NCI-H1105 (cell line): ENCODE results near the gene CASP5.
"Not testable (repeated sequence)": the region's sequence is repeated elsewhere in the genome, so short reads cannot be mapped to it uniquely, and the experiment has no call there.

ENCODE experiments used
- DNase-seq: peaks from one replicate; lab custom pipeline; 2025; lab: John Stamatoyannopoulos, UW

CASP5 gene

GRCh38 chr11:105033343-105033742 lies 10.4 kb upstream of the CASP5 start:
- no peak for DNase-seq

- DNase-seq = no peak
Observed at GRCh38 chr11:105032495-105032894, 9.5 kb upstream of the CASP5 start.

- no peak for DNase-seq
Observed at GRCh38 chr11:105027678-105028077, 4.7 kb upstream of the CASP5 start.

GRCh38 chr11:105024394-105024793 lies 1.4 kb upstream of the CASP5 start:
- no peak for DNase-seq

GRCh38 chr11:105022527-105022926 lies 441 bp downstream of the CASP5 start:
- no peak for DNase-seq

- DNase-seq = no peak
Observed at GRCh38 chr11:105007463-105007862, 15.5 kb downstream of the CASP5 start.

- DNase-seq = no peak
Observed at GRCh38 chr11:105005451-105005845, 17.5 kb downstream of the CASP5 start.

GRCh38 chr11:105004021-105004420 lies 18.9 kb downstream of the CASP5 start:
- DNase-seq = no peak

GRCh38 chr11:105003151-105003550 lies 19.8 kb downstream of the CASP5 start:
- DNase-seq = no peak

GRCh38 chr11:105000797-105001196 lies 22.2 kb downstream of the CASP5 start:
- DNase-seq = no peak

- no peak for DNase-seq
Observed at GRCh38 chr11:105000167-105000566, 22.8 kb downstream of the CASP5 start.

GRCh38 chr11:104999721-105000120 lies 23.2 kb downstream of the CASP5 start:
- DNase-seq = no peak

- DNase-seq = no peak
Observed at GRCh38 chr11:104997288-104997687, 25.7 kb downstream of the CASP5 start.

GRCh38 chr11:104995001-104995408 lies 28.0 kb downstream of the CASP5 start:
- peak; percentile 24 for DNase-seq

GRCh38 chr11:104992781-104993180 lies 30.2 kb downstream of the CASP5 start:
- DNase-seq = no peak

GRCh38 chr11:104991994-104992393 lies 31.0 kb downstream of the CASP5 start:
- DNase-seq = no peak

GRCh38 chr11:104984808-104985207 lies 38.2 kb downstream of the CASP5 start:
- DNase-seq = no peak

GRCh38 chr11:104979839-104980238 lies 43.1 kb downstream of the CASP5 start:
- DNase-seq = no peak

- DNase-seq = no peak
Observed at GRCh38 chr11:104973616-104974015, 49.4 kb downstream of the CASP5 start.

- DNase-seq = not testable (repeated sequence)
Observed at GRCh38 chr11:104972924-104973323, 50.0 kb downstream of the CASP5 start.

- no peak for DNase-seq
Observed at GRCh38 chr11:104970756-104971155, 52.2 kb downstream of the CASP5 start.

- DNase-seq = no peak
Observed at GRCh38 chr11:104968856-104969776, 53.9 kb downstream of the CASP5 start.

GRCh38 chr11:104968355-104968855 lies 54.6 kb downstream of the CASP5 start, which contains the start of gene CASP4:
Gene CASP4 (minus strand): TSS chr11:104968574. CDS start chr11:104968525, 49 bp downstream.
- peak; percentile 33 for DNase-seq
